GM19099 (cell line): ENCODE results near the gene FAM13A.

Experiments used
- POLR2A ChIP-seq: IDR thresholded peaks from 3 replicates; pipeline ENCODE4 v1.6.1; 2011; ENCODE audit warnings: low read depth; ENCODE audit not compliant: insufficient read length; ENCODE audit errors: extremely low read depth

FAM13A gene

DNA sequence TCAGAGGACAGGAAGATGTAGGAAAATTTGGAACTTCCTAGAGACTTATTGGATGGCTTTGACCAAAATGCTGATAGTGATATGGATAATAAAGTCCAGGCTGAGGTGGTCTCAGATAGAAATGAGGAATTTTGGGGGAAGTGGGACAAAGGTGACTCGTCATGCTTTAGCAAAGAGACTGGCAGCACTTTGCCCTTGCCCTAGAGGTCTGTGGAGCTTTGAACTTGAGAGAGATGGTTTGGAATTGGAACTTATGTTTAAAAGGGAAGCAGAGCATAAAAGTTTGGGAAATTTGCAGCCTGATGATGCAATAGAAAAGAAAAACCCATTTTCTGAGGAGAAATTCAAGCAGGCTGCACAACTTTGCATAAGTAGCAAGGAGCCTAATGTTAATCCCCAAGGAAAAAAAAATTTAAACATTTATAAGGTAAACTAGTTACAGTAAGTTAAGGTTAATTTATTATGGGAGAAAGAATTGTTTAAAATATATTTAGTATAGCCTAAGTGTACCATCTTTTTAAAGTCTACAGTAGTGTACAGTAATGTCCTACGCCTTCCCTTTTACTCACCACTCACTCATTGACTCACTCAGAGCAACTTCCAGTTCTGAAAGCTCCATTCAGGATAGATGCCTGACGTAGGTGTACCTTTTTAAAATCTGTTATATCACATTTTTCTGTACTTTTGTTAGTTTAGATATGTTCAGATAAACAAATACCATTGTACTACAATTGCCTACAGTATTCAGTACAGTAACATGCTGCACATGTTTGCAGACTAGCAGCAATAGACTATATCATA lies 101.2 kb downstream of the FAM13A start:
- TF ChIP-seq POLR2A: no peak

- no peak for TF ChIP-seq POLR2A
Observed at GRCh38 chr4:88953400-88953799, 103.6 kb downstream of the FAM13A start.

GRCh38 chr4:88952081-88952480 lies 104.9 kb downstream of the FAM13A start:
- no peak for TF ChIP-seq POLR2A

- no peak for TF ChIP-seq POLR2A
Observed at GRCh38 chr4:88949605-88950004, 107.4 kb downstream of the FAM13A start.

DNA sequence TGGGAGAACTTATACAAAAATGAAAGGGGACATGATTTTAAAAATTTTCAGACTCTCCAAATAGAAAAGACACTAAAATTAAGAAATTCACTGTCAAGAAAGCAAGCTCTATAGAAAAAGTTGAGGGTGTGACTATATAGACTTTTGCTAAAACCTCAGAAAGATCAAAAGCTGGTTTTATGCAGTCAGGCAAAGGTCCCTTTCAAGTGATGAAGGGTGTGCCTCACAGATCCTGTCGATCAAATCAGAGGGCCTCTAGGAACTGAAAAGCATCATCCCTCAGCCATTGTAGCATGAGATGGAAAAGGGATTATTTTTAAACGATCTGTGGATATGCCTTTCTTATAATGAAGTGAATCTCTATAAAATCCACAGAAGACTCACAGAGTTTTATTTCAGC lies 116.5 kb downstream of the FAM13A start:
- TF ChIP-seq POLR2A: no peak

GRCh38 chr4:88939697-88940096 lies 117.3 kb downstream of the FAM13A start:
- no peak for TF ChIP-seq POLR2A

- TF ChIP-seq POLR2A: no peak
Observed at GRCh38 chr4:88938138-88938537, 118.8 kb downstream of the FAM13A start.

- no peak for TF ChIP-seq POLR2A
Observed at GRCh38 chr4:88937081-88937480, 119.9 kb downstream of the FAM13A start.

- no peak for TF ChIP-seq POLR2A
Observed at GRCh38 chr4:88933414-88934160, 123.4 kb downstream of the FAM13A start.

GRCh38 chr4:88928852-88929251 lies 128.1 kb downstream of the FAM13A start:
- TF ChIP-seq POLR2A: no peak

- TF ChIP-seq POLR2A: no peak
Observed at GRCh38 chr4:88927420-88927819, 129.6 kb downstream of the FAM13A start.

DNA sequence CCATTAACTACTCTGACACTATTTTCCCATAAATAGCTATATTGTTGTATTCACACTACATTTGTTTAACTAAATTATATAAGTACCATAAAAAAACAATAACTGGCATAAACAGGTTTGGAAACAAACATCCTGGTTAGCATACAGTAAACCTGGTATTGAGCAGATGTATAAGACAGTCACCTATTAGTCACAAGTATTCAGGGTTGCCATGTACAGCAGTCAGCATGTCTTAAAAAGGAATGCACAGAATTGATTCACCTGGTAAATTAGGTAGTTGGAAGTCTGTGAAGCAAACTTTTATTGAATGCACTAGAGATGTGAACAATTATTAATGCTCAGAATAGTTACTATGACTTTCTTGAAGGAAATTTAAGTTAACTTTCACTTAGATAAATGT lies 137.9 kb downstream of the FAM13A start:
- TF ChIP-seq POLR2A: no peak

DNA sequence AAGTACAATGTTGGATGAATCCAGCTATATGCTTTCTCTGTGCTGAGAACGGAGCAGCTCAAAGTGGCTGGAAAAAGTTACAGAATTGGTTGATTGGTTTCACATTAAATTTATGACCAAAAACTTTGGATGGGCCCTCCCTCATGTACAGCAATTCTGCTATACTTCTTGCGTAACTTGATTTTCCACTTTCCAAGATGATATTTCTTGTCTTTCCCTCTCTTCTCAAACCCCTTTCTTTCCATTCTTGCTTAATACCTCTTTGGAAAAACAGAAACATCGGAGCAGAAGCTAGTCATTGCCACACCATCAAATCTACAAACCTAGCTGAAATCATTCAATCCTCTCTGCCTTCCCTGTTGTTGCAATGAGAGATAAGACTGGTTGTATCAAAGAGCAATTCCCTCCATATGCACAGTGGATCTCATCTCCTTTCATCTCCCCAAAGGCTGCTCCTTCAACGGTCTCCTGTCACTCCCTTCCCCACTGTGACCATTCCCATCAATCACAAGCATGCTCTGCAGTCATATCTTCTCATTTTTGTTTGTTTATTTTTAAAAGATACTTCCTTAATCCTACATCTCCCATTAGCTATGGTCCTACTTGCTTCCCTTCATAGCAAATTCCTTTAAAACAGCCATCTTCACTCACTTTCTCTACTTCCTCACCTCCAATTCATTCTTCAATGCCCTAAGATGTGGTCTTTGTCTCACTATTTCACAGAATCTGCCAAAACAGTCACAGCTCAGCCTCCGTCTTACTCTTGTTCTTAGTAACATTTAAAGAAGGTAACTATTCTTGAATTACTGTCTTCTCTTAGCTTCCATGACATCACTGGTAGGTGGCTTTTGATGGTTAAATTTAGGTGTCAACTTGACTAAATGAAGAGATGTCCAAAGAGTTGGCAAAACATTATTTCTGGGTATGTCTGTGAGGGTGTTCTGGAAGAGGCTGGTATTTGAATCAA lies 145.5 kb downstream of the FAM13A start:
- TF ChIP-seq POLR2A: no peak

DNA sequence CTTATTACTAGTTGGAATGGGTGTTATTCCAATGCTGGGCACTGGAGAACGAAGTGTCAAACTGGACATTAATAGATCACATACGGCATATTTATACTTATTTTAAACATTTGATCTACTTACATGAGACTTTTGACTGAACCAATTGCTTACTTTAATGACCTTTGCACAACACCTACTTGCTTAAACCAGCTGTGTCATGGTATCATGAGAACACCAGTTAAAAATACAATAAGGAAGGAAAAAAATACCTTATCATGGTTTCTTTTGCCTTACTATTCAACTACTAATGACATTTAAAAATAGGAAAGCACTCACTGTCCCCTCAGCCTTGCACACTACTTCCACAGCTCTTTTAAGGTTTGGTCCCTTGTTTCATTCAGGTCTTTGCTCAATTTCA lies 146.9 kb downstream of the FAM13A start:
- TF ChIP-seq POLR2A: no peak

- TF ChIP-seq POLR2A: no peak
Observed at GRCh38 chr4:88908521-88908920, 148.5 kb downstream of the FAM13A start.
